ENCODE measurements around the gene THSD4. TPM values are rescaled to one million over a fixed set of nuclear protein-coding genes. Genes with fewer than 3 reads are reported as not detected.

THSD4 gene
- total RNA-seq, 3 donors from 2014 or later = 18.3 to 46.2 (median 27.1) TPM

DNA sequence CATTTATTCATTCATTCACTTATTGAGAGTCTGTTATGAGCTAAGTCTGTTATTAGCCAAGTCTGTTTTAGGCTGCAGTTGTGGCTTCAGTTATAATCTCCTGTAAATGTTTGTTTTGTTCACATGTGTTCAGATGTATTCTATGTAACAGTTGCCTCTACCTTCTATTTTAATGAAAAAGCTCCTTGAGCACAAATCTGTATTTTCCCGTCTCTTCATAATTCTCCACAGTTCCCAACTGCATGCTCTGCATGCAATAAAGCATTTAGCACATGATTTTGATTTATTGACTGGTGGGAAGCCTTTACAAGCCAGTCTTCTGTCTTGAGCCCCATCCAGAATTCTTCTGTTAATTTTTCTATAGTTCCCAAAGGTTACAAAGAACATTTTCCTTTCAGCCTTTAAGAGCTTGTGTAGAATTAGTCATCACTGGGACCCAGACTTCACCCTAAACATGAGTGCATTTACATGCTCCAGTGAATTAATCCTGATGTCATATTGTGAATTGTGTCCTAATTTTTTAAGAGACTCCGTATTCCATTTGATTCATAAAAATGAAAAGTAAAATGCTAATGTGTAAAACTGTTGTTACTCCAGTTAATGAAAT, 572.7 kb downstream of the THSD4 start:
- TF ChIP-seq CTCF (IDR thresholded peaks at IDR 0.05) = no peak
- no peaks in the 10 kb centered on the region for H3K36me3 ChIP-seq (ENCODE audit: low read depth)
- H3K4me1 ChIP-seq (ENCODE audit: low read depth) = peaks cover 12% of the 10 kb centered on the region
- no peak overlapping the region for H3K4me3 ChIP-seq
- H3K9me3 ChIP-seq = no peaks in the 10 kb centered on the region
- DNase-seq (no peak), ATAC-seq (no peak)
- intact Hi-C loops (cut with DNase I, micrococcal nuclease) = no loop called here

DNA sequence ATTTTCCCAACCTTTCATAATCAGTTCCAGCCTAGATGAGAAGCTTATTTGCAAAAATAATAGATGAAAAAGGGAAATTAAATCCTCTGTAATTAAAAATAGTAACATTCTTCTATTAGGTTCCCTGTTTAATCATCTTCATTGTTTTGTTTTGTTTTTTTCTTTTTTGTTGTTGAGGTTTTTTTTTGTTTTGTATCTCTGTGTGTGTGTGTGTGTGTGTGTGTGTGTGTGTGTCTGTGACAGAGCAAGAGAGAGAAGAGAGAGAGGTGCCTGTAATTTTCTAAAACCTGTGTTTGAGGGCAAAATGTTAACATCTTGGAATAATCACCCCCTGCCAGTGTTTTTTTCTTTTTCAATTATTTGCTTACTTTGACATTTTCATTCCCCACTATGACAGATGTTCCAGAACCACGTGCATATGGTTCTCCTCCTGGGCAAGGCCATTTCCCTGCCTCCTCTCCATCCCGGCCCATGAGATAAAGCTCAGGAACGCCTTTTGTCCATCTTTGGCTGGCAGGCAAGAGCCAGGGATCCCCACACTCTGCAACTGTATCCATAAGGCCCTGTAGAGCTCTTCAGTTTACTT, 573.3 kb downstream of the THSD4 start:
- Histone ChIP-seq H3K4me1 (ENCODE audit: low read depth) (peaks cover 12% of the 10 kb centered on the region), H3K4me3 (no peak overlapping the region), H3K36me3 (ENCODE audit: low read depth) (no peaks in the 10 kb centered on the region), H3K9me3 (no peaks in the 10 kb centered on the region)
- no peak for DNase-seq
- TF ChIP-seq CTCF (IDR thresholded peaks at IDR 0.05) = no peak
- ATAC-seq = no peak
- intact Hi-C loops (cut with DNase I, micrococcal nuclease) = no loop called here

GRCh38 chr15:71691081-71691457, 575.8 kb downstream of the THSD4 start:
- ATAC-seq (no peak), DNase-seq (no peak)
- no peaks in the 10 kb centered on the region for H3K9me3 ChIP-seq
- H3K4me3 ChIP-seq = no peak overlapping the region
- H3K4me1 ChIP-seq (ENCODE audit: low read depth) = peaks cover 12% of the 10 kb centered on the region
- no peaks in the 10 kb centered on the region for H3K36me3 ChIP-seq (ENCODE audit: low read depth)
- no peak for TF ChIP-seq CTCF (IDR thresholded peaks at IDR 0.05)
- intact Hi-C loops (cut with DNase I, micrococcal nuclease) = no loop called here

GRCh38 chr15:71691458-71692417, 576.5 kb downstream of the THSD4 start:
- intact Hi-C loops (cut with DNase I, micrococcal nuclease) = no loop called here
- ATAC-seq (peak; percentile 75), DNase-seq (peak in 1 of 3 donors; percentile 15)
- Histone ChIP-seq H3K4me3 (no peak overlapping the region), H3K9me3 (no peaks in the 10 kb centered on the region), H3K36me3 (ENCODE audit: low read depth) (no peaks in the 10 kb centered on the region), H3K4me1 (ENCODE audit: low read depth) (peaks cover 12% of the 10 kb centered on the region)
- TF ChIP-seq CTCF (IDR thresholded peaks at IDR 0.05) = no peak

DNA sequence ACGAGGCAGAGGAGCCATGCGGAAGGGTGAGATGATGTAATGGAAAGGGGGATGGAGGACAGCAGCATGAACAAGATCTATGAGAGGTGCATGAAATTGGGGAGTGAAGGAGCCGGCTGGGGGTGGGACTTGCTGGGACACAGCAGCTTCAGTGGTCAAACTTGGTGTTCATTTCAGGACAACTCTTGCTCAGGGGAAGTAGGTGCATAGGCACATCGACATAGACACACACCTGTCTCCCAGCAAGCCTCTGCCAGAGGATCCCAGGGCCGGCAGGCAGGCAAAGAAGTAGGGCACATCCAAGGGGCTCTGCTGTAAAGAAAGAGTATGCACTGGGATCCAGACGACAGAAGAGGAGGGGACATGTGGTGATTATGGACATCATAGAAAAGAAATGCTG, 582.0 kb downstream of the THSD4 start:
- Histone ChIP-seq H3K9me3 (no peaks in the 10 kb centered on the region), H3K36me3 (ENCODE audit: low read depth) (no peaks in the 10 kb centered on the region), H3K4me3 (no peak overlapping the region), H3K4me1 (ENCODE audit: low read depth) (peaks cover 3% of the 10 kb centered on the region)
- intact Hi-C loops (cut with DNase I, micrococcal nuclease) = no loop called here
- no peak for TF ChIP-seq CTCF (IDR thresholded peaks at IDR 0.05)
- ATAC-seq = no peak
- no peak for DNase-seq

All from mucosa of descending colon (tissue), 3 donors.